Fibroblast of skin of scalp (primary cell): ENCODE measurements around the gene CAPN3.

Experiments used
- DNase-seq: peaks from one replicate; pipeline ENCODE4 v3.0.0-alpha.2; 2013

CAPN3 gene

GRCh38 chr15:42358141-42358540 lies 1.2 kb upstream of the CAPN3 start:
- no peak for DNase-seq

- no peak for DNase-seq
These were observed 684 bp downstream of the CAPN3 start for GRCh38 chr15:42359985-42360384.

GRCh38 chr15:42360535-42361112 lies 1.3 kb downstream of the CAPN3 start:
- no peak for DNase-seq

GRCh38 chr15:42363487-42363886 lies 4.2 kb downstream of the CAPN3 start:
- no peak for DNase-seq

- no peak for DNase-seq
These were observed 4.6 kb downstream of the CAPN3 start for GRCh38 chr15:42363942-42364341.

GRCh38 chr15:42364529-42364928 lies 5.2 kb downstream of the CAPN3 start:
- no peak for DNase-seq

- no peak for DNase-seq
These were observed 6.7 kb downstream of the CAPN3 start for GRCh38 chr15:42365921-42366550.

GRCh38 chr15:42367041-42367440 lies 7.7 kb downstream of the CAPN3 start:
- DNase-seq, result no peak

GRCh38 chr15:42368096-42368495 lies 8.8 kb downstream of the CAPN3 start:
- DNase-seq, result no peak

- peak; percentile 17 for DNase-seq
These were observed 11.8 kb downstream of the CAPN3 start for GRCh38 chr15:42371096-42371495.

- DNase-seq, result no peak
These were observed 14.0 kb downstream of the CAPN3 start for GRCh38 chr15:42373274-42373673.

- DNase-seq, result no peak
These were observed 14.6 kb downstream of the CAPN3 start for GRCh38 chr15:42373936-42374335.

- DNase-seq, result no peak
These were observed 15.5 kb downstream of the CAPN3 start for GRCh38 chr15:42374810-42375209.

- DNase-seq, result no peak
These were observed 16.0 kb downstream of the CAPN3 start for GRCh38 chr15:42375252-42375651.

GRCh38 chr15:42375941-42376340 lies 16.6 kb downstream of the CAPN3 start:
- DNase-seq, result no peak

GRCh38 chr15:42378011-42378410 lies 18.7 kb downstream of the CAPN3 start:
- DNase-seq, result no peak

- DNase-seq, result no peak
These were observed 25.3 kb downstream of the CAPN3 start for GRCh38 chr15:42384597-42384996.

GRCh38 chr15:42385206-42385979 lies 26.1 kb downstream of the CAPN3 start:
- peak; percentile 33 for DNase-seq

GRCh38 chr15:42385980-42386700 lies 26.8 kb downstream of the CAPN3 start:
- no peak for DNase-seq

GRCh38 chr15:42387603-42388002 lies 28.3 kb downstream of the CAPN3 start:
- no peak for DNase-seq

GRCh38 chr15:42392309-42393024 lies 33.2 kb downstream of the CAPN3 start:
- no peak for DNase-seq

GRCh38 chr15:42394106-42394505 lies 34.8 kb downstream of the CAPN3 start:
- no peak for DNase-seq

- no peak for DNase-seq
These were observed 36.5 kb downstream of the CAPN3 start for GRCh38 chr15:42395838-42396237.
